Stimulated activated CD8-positive, alpha-beta memory T cell treated with anti-CD3 and anti-CD28 coated beads, Interleukin-7, amount 100 ng/mL, for 48 hours (primary cell): ENCODE data around the gene LITAFD.

Source experiments
- DNase-seq, 2 donors: peaks; one replicate each; pipeline ENCODE4 v3.0.0-alpha.2; 2020; ENCODE audit warnings: low read depth in 1 of 2; ENCODE audit errors: extremely low read depth in 1 of 2

LITAFD gene

GRCh38 chr16:8855051-8855786, 26.9 kb upstream of the LITAFD start:
- no peak for DNase-seq

GRCh38 chr16:8855972-8856371, 26.2 kb upstream of the LITAFD start:
- DNase-seq = no peak

GRCh38 chr16:8858994-8859912, 22.9 kb upstream of the LITAFD start:
- DNase-seq = no peak

- no peak for DNase-seq
Measured at GRCh38 chr16:8859913-8860881, 22.0 kb upstream of the LITAFD start.

GRCh38 chr16:8861563-8862308, 20.4 kb upstream of the LITAFD start:
- DNase-seq = no peak

GRCh38 chr16:8862309-8863130, 19.6 kb upstream of the LITAFD start:
- DNase-seq = no peak

- no peak for DNase-seq
Measured at GRCh38 chr16:8863594-8864424, 18.3 kb upstream of the LITAFD start.

- DNase-seq = no peak
Measured at GRCh38 chr16:8864480-8865110, 17.6 kb upstream of the LITAFD start.

- no peak for DNase-seq
Measured at GRCh38 chr16:8865145-8865882, 16.8 kb upstream of the LITAFD start.

- no peak for DNase-seq
Measured at GRCh38 chr16:8866118-8866883, 15.8 kb upstream of the LITAFD start.

GRCh38 chr16:8866884-8867215, 15.3 kb upstream of the LITAFD start:
- DNase-seq = no peak

- DNase-seq = no peak
Measured at GRCh38 chr16:8867216-8867931, 14.8 kb upstream of the LITAFD start.

- DNase-seq = no peak
Measured at GRCh38 chr16:8867932-8868415, 14.2 kb upstream of the LITAFD start.

GRCh38 chr16:8868416-8869211, 13.5 kb upstream of the LITAFD start, which contains the start of gene CARHSP1:
Gene CARHSP1, minus strand, starts transcription at chr16:8869006. Its CDS starts 9,678 bp downstream, at chr16:8859328.
- peak; percentile 76 to 84 for DNase-seq
